ENCODE results near the gene CACNA1C.

CACNA1C gene

DNA sequence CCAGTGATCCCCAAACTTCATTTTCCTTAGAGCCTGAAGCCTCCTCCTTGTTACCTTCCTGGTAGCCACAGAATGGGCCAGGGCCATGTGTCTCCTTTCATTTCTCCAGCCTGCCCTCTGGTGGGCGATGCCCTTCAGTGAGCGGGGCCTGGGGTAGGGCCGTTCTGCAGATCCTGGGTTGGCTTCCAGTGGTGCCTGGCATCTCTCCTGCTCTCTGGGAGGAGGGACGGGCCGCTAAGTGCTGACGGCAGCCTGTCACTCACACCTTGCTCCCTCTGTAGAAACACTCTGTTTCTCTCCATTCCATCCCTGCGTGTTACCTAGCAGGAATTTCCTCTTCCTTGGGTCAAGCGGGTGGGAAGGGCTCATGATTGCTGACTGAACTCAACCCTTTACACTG lies 232.1 kb downstream of the CACNA1C start:
- no peak for DNase-seq

DNA sequence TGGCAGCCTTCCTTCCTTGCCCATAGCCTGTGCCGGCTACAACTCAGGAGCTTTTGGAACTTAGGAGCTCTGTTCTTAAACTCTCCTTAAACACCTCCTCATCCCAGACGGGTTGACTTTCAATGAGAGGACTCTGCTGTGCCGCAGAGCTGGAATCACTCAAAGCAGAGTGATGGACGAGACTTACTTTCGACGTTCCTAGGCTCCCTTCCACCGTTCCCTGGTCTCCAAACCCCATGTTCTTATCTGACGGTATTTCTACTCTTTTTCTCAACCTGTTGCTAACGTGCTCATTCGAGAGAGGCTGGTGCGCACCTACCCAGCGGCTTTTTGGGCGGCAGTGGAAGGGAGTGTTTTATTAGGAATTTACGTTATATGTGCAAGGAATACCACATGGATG lies 232.7 kb downstream of the CACNA1C start:
- DNase-seq, result no peak

DNA sequence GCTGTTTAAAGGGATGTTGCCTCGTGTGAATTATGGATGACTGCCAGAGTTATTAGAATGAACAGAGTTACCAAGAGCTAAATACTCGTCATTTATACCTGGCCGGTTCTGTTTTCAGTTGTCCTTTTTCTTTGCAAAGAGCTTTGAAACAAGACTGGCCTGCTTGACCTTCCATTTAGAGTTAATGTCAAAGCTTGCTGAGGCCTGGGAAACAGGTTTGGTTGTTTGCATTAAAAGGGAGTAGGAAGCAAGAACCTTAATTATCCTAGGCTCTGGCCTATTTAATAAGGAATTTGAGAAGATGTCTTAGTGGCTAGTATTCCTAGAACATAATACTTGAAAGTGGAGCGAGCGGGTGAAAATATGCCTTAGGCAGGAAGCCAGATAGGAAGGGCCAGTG lies 233.3 kb downstream of the CACNA1C start:
- DNase-seq, result no peak

DNA sequence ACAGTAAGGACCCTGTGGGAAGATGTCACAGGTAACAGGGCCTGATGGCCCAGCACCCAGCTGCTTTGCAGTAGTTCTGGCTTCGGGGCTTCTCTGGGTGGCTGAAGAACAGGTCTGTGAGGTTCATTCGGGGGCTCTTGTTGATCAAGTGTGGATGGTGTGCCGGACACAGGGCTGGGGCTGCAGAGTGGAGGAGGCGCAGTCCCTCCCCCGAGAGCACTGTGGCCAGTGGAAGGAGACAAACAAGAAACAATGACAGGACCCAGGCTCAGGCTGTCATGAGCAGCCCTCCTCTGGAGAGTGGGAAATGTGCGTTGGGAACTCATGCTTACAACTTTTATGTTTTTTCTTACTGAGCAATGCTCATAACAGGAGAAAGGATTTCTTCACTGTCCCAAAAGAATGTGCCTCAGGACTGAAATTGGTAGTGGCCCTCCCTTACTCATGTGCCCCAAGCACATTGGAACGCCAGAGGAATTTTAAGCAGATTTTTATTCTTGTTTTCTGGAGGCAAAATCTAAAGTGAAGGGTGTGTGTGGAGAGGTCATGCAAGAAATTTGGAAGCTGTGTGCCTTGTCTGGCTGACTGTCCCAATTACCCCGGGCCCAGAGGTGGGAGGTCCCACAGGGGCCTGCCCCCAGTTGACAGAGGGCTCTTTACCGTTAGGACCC lies 233.8 kb downstream of the CACNA1C start:
- DNase-seq, result no peak

- no peak for DNase-seq
Observed at GRCh38 chr12:2287151-2287550, 234.4 kb downstream of the CACNA1C start.

DNA sequence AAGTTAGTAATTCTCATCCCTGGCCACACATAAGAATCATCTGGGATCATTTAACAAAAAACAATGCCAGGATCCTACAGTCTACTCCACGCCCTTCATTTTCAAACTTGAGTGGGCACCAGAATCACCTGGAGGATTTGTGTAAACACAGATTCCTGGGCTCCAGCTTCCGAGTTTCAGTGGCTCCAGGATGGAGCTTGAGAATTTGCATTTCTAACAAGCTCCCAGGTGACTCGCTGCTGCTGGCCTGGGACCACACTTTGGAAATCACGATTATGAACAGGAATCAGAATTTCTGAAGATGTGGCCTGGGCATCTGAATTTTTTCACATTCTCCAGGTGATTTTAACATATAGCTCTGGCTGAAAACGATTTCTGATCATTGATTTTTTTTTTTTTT lies 234.8 kb downstream of the CACNA1C start:
- DNase-seq, result no peak

GRCh38 chr12:2288001-2288400 lies 235.2 kb downstream of the CACNA1C start:
- no peak for DNase-seq

DNA sequence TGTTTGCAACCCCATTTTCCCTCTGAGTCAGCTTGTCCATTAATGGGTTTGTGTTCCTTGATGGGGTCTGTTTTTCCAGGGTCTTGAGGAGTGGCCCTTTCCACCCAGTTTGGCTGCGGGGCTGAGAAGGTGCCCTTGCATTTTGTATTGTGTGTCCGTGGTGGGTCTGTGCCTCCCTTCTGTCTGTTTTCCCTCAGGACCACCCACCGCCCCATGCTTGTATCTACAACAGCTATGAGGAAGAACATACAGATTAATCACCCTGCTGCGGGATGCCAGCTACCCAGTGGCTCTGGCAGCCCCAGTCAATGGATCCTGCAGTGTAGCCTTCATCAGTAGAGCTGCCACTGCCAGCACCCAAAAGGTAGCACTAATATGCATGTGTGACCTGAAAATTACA lies 235.7 kb downstream of the CACNA1C start:
- no peak for DNase-seq

DNA sequence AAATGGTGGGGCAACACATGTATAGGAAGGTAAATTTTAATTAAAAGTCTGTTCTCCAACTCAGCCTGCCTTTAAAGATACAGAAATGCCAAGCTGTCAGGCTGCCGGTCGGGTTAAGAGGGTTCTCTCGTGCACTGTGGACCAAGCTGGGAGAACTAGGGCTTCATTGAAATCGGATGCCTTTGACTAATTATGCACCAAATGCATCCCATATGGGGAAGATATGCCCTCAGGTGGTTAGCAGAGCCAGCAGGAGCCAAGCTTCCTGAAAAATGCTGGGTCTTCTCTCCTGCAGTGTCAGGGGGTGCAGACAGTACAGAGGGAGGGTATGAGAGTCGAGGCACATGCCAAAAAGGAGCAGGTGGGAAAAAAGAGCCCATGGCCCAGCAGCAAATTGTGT lies 236.1 kb downstream of the CACNA1C start:
- DNase-seq, result no peak

- DNase-seq, result no peak
Observed at GRCh38 chr12:2289525-2289924, 236.7 kb downstream of the CACNA1C start.

DNA sequence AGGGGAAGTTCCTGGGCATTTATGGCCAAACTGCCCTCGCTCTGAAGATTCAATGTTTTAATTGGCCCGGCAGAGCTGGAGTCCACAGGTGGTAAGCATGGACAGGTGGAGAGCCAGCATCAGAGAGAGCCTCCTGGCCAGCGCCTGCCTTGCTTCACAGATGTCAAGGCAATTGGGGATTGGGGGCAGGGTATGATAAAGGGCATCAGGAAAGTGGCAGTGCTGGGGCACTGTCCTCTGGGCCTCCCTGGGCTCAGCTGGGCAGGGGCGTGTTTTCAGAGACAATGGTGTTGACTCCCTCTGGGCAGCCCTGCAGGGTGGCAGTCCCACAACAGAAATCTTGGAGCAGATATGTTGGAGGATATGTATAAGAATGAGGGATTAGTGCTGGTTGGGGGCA lies 237.3 kb downstream of the CACNA1C start:
- no peak for DNase-seq

DNA sequence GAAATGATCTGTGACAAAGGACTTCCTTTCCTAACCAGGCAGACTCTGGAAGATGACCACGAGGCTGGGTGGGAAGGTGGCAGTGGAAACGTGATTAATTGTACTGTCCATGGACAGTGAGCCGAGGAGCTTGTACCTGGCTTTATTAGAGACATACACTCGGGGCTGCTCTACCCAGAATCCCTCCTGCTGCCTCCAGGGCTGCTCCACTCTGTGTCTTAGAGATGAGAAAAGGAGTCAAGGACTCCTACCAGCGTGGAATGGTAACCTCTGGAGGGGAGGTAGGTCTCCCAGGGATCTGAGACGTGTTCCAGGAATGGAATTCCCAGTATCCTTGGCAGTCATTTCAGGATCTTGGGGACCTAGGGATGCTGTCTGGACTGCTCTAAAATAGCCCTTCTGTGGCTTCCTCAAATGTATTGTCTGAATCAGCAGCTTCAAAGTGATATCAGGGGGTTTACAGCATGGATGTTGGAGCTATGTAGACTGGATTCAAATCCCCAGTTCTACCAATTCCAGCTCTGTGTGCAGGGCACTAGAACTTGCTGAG lies 237.8 kb downstream of the CACNA1C start:
- DNase-seq, result no peak

DNA sequence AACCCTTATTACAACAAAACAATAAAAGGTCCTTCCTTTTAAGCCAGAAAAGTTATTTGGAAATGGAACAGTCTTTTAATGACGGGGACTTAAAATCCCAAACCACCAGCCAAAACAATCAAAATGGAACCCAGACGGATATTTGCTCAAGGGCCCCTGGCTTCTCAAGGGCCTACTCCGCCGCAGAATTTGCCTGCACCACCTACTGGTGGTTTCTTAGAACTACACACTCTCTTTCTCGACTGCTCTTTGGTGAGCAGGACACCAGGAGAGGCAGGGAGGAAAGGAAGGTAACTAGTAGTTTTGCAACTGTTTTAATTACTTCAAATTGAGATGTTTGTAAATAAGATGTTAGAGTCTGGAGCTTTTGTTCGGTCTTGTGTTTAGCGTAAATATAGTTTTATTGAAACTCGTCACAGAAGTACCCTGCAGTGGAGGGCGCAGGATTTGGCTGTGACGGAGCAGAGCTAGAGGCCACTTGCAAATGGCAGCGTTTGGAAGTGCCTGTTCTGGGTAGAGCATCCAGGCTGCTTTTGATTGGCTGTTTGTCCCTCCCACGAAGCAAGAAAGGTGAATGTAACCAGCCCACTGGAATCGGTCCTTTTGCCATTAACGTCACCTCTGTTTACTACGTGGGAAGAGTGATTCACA lies 238.5 kb downstream of the CACNA1C start:
- no peak for DNase-seq

DNA sequence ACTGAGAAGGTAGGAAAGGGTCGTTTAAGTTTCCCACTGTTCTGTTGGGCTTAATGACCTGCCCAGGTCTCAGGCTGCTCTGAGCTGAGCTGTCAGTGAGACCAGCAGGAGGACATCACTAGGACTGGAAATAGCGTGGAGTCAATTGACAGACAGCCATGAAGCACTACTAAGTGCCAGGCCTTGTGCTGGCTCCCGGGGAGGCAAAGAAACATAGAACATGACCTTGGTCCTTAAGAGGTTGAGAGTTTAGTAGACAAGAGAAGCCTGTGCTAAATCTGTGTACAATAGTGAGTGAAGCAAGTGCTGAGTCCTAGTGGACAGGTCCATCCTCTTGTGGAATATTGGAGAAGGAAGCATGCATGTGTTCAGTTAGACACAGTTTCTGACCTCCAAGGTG lies 239.2 kb downstream of the CACNA1C start:
- no peak for DNase-seq

GRCh38 chr12:2292560-2292959 lies 239.8 kb downstream of the CACNA1C start:
- no peak for DNase-seq

DNA sequence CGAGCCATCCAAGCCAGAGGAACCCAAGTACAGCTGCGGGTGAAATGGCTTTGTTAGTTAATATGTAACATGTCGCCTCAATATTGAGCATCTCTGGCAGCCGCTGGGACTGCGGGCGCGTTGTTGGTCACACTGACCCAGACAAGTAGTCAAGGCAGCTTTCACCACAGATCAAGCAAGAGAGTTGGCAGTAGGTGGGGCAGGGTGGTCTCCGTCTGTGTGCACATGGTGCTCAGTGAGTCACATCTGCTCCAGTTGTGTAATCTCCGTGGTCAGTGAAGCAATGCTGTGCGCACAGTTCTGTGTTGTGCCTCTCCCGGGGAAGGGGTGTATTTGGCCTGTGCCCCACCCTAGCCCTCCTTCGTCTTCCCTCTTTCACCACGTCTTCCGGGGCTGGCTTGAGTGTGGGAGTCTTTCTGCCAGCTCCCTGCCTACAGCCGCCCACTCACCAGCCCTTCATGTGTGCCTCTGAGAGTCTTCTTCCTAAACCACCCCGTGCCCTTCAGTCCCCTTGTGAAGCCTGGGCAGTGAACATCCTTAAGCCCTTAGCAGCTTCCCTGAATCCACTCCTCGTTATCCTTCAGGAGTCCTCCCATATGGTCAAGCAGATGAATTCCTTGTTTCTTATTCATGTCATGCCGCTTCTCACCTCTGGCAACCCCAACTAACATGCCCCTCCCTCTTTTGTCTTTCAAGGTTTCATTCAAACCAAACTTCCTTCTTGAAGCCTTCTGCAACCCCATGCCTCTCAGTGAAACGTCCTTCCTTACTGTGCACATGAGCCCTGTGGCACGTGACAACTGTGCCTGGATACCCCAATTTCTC lies 242.1 kb downstream of the CACNA1C start:
- no peak for DNase-seq

DNA sequence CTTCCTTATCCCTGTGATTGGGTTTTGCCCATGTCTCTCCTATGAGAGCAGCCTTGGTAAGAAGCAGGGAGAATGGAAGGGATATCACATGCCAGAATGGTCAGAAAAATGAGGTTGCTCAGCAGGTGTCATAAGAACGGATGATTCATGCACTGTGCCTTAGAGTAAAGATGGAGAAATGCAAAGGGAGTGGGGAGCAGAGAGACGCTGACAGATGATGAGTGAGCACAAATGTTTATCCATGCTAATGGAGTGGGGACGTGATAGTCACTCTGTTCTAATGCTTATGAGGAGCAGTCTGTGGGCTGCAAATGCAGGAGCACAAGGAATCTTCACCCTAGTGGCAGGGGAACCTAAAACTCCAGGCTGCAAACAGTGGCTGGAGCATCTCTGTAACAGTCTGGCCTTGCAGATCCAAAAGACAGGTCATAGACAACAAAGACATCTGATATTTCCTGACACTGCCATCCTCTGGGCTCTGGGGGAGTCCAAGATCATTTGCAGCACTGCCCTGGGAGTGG lies 243.2 kb downstream of the CACNA1C start:
- DNase-seq, result no peak

DNA sequence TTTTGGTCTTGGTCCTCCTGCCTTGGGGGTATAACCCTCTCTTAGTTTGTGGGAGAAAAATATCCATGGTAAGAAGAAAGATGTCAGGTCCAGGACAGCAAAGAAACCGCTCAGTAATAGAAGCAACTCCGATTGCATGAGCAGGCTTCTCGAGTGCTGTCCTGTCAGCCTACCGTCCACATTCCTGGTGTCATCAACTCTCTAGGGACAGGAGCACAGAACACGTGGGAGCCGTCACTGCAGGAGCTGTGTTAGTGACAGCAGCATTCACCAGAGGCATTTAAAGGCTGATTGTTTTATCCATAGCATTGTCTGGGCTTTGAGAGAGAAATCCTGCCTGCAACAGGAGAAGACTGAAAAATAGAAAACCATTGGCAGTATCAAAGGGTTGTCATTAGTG lies 244.2 kb downstream of the CACNA1C start:
- DNase-seq, result no peak

DNA sequence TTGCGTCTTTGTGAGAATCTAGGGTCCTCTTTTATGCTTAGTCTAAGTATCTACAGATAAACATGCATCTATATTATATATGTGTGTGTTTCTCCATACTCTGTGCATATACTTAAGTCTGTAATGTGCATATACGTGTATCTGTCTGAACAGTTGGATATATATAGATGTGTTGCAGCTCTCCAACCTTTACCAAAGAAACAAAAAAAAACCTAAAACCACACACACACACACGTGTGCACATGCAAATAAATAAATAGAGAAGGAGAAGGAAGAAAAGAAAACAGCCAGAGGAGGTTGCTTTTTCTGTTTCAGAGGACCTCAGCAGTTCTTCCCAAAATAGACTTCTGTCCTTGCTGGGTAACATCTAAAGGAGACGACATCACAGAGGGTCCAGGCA lies 244.9 kb downstream of the CACNA1C start:
- no peak for DNase-seq

- DNase-seq, result no peak
Observed at GRCh38 chr12:2298556-2299200, 245.9 kb downstream of the CACNA1C start.

DNA sequence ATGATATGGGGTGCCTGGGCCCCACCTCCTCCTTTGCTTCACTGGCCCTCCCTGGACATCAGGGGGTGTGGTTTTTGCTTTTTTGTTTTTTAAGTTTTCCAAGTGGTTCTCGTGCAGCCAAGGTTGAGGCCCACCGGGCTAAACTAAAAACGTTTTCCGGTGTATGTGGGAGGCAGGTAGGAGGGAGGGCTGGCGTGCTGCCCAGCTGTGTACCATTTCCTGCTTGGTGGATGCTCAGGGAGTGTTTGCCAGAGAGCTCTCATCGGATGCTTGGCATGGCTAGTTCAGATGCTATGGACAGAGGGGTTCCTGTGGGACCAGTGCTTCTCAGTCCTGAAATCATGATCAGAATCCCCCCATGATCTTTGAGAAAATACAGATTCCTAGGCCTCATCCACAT lies 246.4 kb downstream of the CACNA1C start:
- DNase-seq, result no peak

GRCh38 chr12:2300168-2300567 lies 247.4 kb downstream of the CACNA1C start:
- no peak for DNase-seq

DNA sequence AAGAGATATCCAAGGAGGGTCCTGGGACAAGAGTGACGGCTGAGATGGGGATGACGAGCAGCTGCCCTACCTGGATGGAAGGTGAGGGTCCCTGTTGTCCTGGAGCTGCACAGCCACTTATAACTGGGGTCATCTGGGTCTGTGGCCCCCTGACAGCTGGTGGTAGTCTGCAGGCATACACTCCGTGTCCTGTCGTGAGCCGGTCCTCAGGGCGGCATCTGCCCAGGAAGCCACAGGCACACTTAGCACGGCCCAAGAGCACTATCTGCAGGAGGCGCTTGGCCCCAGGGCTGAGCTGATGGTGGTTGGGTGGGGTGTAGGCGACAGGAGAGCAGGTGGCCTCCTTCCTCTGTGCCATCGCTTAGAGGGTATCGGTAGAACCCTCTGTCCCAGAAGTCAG lies 248.1 kb downstream of the CACNA1C start:
- no peak for DNase-seq

Data from activated CD4-positive, alpha-beta T cell treated with anti-CD3 and anti-CD28 coated beads, Interleukin-2, amount 50 U/mL, for 4 hours (primary cell).